Forelimb muscle (tissue), 1 donor: ENCODE measurements around the gene ZBTB39. TPM values are rescaled to one million over a fixed set of nuclear protein-coding genes. Genes with fewer than 3 reads are reported as not detected.
"Not testable (repeated sequence)": the region's sequence is repeated elsewhere in the genome, so short reads cannot be mapped to it uniquely, and the experiment has no call there.

ENCODE experiments used
- DNase-seq: peaks from one replicate; pipeline ENCODE4 v3.0.0-alpha.2; 2013; ENCODE audit warnings: low read depth
- polyA plus RNA-seq: library from polyadenylated mRNA; unstranded; fragments of 120-200 nt; gene quantifications from one replicate; pipeline ENCODE4 v1.2.1, GENCODE V29; 2013; ENCODE audit not compliant: insufficient read length

ZBTB39 gene
- polyA plus RNA-seq, 1 donor = 4.8 TPM

DNA sequence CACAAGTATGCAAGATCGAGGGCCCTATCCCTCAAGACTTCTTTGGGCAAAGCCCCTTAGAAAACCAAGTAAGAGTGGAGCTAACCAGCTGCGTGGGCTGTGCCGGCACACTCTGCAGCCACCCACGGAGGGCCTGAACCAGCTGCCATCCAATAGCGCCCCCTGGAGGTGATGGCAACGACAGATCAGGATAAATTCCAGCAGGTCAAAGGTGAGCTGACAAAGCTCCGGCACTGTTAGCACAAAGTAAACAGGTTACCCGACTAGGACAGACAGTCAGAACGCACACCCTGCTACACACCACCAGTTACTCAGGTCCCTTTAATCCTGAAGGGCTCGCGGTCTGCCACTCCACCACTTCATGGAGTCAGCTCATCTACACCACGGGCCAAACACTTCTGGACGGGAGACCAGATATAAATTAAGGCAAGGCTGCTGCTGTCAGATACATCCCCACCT lies 4.9 kb downstream of the ZBTB39 start:
- no peak for DNase-seq

DNA sequence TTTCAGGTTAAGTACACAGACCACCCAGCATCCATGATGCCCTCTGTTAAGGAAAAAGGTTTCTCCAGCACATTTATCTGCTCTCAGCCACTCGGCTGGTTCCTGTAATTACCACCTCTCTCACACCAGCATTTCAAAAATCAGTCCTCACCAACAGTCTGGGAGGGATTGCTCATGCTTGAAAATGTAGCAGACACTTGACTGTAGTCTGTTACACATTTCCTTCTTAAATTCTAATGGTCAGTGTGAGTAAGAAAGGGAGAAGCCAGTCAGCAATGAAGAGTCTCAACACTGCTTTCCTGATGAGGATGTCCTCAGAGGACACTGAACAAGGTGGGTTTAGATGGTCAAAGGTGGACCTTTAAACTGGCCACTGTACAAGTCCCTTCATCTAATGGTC lies 6.0 kb downstream of the ZBTB39 start:
- DNase-seq = no peak

DNA sequence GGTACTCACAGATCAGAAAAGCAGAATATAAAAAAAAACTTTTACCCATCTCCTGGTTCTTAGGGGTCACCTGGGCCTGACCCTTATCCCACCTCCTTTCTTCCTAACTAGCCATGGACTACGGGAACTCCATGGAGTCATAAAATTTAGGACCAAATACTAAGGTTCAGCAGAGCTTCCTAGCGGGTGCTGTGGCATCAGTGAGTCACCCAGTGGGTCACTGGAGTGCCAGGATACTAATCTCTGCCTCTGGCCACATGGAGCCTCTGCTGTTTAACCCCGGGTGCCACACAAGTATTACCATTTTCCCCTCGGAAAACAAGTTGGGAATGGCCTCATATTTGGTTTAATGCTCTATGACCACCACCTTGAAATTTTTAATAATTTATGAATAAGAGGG lies 6.9 kb downstream of the ZBTB39 start:
- DNase-seq = no peak

DNA sequence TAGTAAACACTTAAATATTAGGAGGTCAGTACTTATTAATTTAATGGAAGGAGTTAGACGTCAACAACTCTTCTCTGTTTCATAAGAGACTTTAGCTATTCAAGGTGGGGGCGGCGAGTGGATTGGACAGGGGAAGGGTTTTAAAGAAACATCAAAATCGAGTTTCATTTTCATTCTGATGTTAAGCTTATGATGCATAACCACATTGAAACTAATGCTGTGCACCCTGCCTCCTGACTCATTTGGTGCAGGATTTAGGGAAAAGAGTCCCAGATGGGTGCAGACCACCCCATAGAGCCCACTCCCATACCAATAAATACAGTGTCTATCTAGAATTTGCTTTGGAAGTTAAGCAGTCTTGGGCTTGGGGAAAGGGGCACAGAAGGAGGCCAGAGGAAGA lies 7.4 kb downstream of the ZBTB39 start:
- DNase-seq = no peak

DNA sequence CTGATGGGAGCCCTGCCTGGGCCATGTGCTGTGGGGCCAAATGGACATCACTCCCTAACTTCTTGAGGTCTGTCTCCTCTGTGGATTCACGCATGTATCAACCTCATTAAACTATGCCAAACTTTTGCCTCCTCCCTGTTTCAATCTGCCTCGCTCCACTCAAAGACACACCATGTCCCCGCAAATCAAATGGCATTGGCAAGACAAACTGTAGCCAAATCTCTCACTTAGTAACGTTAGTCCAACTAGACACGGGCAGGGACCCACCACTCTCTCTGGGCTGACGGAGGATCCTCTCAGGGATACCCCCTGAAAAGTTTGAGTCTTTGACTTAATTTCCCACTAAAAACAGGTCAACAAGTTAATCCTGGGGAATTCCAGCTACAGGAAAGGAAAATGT lies 8.0 kb downstream of the ZBTB39 start:
- DNase-seq = no peak

DNA sequence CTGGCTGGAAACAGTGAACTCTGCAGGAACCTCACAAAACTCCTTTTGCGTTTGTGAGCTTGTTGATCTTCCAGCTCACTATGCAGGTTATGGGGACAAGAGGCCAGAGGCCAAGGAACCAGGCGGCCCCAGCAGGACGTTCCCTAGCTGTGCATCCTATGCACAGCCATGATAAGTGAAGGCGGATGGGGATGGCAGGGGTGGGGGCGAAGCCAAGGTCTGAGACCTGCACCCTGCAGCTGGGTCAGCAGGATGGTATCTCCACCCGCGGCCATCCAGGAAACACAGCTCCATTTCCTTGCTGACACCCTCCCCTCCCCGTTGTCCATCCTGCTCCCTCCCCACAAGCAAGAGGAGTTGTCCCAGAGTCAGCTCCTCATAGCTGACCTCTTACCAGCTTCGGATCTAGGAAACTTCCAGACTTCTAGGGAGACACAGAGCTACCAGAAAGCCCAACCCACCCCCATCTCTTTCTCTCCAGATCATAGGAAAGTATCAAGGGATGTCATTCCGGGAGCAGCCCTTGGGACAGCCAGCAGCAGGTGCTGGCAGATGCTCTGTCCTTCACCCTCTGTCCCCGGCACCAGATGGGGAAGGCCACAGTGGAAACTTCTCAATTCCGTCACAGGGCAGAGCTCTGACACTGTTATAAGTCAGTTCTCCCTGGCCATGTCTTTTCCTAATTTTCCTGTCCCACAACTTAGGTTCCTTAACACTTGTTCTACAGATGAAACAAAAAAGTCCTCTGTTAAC lies 9.4 kb downstream of the ZBTB39 start:
- DNase-seq = no peak

DNA sequence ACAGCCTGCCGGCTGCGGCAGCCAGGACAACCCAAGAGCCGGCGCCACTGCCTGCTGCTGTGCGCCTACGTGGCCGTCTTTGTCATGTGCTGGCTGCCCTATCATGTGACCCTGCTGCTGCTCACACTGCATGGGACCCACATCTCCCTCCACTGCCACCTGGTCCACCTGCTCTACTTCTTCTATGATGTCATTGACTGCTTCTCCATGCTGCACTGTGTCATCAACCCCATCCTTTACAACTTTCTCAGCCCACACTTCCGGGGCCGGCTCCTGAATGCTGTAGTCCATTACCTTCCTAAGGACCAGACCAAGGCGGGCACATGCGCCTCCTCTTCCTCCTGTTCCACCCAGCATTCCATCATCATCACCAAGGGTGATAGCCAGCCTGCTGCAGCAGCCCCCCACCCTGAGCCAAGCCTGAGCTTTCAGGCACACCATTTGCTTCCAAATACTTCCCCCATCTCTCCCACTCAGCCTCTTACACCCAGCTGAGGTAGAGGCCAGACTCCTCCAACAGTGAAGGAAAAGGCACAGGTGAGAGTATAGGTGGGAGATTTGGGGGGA lies 10.3 kb downstream of the ZBTB39 start:
- DNase-seq = no peak

DNA sequence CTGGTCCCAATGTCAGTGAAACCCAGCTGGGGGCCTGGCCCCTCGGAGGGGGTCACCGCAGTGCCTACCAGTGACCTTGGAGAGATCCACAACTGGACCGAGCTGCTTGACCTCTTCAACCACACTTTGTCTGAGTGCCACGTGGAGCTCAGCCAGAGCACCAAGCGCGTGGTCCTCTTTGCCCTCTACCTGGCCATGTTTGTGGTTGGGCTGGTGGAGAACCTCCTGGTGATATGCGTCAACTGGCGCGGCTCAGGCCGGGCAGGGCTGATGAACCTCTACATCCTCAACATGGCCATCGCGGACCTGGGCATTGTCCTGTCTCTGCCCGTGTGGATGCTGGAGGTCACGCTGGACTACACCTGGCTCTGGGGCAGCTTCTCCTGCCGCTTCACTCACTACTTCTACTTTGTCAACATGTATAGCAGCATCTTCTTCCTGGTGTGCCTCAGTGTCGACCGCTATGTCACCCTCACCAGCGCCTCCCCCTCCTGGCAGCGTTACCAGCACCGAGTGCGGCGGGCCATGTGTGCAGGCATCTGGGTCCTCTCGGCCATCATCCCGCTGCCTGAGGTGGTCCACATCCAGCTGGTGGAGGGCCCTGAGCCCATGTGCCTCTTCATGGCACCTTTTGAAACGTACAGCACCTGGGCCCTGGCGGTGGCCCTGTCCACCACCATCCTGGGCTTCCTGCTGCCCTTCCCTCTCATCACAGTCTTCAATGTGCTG lies 11.0 kb downstream of the ZBTB39 start:
- no peak for DNase-seq

DNA sequence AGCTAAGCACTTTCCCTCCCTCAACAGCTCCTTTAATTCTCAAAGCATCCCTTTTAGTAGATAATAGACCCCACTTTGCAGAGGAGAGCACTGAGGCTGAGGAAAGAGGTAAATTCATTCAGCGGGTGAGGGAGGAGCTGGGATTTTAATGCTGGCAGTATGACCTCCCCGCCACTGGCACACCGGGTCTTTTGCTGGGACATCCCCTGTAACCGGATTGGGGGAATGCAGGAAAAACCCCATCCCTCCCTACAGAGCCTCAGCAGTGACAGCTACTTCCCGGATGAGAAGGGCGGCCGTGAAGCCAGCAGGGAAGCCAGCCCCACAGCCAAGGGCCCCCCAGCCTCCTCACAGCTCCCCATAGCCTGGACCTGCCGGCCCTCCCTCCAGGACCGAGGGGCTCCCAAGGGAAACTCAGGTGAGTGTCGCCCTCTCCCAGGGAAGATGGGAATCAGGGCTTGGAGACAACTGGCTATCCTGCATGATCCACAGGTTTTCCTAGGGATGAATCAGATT lies 12.1 kb downstream of the ZBTB39 start:
- DNase-seq = no peak

DNA sequence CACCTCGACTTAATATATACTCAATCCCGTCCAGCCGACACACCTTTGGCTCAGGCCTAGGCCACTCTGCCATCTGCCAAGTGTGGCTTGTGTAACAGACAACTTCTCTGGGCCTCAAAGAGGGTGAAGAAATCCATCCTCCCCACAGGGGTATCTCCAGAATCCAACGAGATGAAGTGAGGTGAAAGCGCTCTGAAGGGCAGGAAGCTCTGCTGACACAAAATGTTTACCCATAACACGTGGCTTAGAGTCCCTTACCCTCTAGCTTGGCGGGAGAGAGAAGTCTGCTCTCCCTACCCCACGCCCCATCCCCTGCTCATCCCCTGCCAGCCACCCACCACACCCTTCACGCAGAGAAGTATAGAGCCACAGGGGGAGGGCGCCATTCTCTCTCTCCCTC lies 13.0 kb downstream of the ZBTB39 start:
- DNase-seq = no peak

DNA sequence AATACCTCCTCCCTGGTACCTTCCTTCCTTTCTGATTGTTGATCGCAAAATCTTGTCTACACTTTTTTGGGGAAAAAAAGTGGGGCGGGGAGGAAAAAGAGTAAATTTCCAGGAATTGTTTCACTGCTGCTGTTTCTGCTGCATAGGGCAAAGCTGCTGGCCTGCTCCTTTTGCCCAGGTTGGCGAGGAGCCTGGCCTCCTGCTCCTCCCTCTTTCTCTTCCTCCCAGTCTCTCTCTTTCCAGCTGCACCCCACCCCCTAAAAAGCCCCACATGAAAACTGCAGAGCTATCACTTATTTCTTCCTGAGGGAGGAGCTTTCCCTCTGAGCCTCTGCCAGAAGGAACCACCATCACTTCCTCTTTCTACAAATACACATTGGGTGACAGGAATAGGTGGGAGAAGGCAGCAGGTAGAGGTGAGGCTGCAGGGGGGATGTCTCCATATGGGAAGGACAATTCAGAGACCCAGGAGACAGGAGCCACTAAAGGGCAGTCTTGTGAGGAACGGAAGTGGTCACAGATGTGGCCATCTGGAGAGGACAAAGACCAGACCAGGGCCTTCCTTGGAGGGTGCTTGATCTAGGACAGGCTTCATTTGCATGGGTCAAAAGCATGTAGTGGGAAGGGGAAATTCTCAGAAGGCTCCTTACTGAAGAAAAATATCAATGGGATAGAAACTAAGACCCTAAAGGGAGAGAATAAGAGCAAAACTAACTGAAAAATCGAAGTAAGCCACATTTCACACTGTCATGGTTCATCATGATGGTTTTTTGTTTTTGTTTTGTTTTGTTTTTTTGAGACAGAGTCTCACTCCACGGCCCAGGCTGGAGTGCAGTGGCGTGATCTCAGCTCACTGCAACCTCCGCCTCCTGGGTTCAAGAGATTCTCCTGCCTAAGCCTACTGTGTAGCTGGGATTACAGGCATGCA lies 14.8 kb downstream of the ZBTB39 start:
- DNase-seq = no peak

DNA sequence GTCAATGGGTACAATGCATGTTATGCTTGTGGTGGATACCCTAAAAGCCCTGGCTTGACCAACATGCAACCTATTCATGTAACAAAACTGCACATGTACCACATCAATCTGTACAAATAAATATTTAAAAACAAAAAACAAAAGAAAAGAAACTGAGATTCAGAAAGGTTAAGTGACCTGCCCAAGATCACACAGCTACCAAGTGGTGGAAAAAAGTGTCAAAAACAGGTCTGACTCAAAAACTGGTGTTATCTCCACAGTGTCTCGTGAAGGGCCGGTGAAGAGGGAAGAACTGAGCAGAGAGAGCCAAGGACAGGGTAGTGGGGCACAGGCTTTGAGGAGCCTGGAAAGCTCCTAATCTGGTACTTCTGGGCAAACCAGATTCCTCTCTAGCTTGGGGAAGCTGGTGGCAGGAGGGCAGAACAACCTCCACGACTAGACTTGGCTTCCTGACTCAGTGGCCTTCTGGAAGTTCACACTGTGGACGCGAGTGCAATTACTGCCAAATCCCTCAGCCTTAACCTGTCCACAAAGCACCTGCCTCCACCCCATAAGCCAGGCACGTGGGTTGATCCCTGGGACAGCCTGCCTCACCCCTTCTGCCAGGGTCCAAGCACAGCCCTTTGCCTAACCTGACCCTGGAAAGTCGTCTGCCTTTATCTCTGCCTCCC lies 15.6 kb downstream of the ZBTB39 start:
- DNase-seq = no peak

DNA sequence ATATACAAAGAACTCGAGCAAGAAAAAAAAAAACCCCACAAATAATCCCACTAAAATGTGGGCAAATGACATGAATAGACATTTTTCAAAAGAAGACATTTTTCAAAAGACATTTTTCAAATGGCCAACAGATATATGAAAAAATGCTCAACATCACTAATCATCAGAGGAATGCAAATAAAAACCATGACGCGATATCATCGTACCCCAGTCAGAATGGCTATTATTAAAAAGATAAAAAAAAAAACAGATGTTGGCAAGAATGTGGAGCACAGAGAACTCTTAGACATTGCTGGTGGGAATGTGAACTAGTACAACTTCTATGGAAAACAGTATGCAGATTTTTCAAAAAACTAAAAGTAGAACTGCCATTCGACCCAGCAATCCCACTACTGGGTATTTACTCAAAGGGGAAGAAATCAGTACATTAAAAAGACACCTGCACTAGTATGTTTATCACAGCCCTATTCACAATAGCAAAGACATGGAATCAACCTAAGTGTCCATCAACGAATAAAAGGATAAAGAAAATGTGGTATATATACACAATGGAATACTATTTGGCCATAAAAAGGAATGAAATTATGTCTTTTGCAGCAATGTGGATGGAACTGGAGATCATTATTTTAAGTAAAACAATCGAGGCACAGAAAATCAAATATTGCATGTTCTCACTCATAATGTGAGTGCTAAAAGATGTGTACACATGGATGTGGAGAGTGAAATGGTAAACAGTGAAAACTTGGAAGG lies 16.3 kb downstream of the ZBTB39 start:
- no peak for DNase-seq

DNA sequence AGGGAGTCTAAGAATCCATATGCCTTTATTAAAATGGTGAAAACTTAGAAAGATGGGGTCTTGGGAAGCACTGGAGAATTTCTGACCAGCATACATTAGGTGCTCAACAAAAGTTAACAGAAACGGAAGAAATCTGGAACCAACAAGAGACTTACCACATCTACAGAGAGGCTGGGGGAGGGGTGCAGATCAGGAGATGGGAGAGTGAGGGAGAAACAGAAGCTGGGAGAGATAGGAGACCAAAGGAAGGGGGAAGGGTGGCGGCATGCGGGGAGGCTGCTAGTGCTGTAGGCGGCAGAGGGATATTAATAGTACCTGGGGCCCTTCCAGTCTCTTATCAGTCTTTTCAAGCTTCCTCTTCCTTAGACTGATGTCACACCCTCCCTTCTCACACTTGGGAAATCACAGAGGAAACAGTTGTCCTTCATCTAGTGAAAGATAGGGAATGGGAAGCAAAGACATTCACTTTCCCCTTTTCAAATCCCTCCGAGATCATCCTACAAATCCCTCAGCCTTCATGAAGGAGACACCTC lies 18.1 kb downstream of the ZBTB39 start:
- no peak for DNase-seq

DNA sequence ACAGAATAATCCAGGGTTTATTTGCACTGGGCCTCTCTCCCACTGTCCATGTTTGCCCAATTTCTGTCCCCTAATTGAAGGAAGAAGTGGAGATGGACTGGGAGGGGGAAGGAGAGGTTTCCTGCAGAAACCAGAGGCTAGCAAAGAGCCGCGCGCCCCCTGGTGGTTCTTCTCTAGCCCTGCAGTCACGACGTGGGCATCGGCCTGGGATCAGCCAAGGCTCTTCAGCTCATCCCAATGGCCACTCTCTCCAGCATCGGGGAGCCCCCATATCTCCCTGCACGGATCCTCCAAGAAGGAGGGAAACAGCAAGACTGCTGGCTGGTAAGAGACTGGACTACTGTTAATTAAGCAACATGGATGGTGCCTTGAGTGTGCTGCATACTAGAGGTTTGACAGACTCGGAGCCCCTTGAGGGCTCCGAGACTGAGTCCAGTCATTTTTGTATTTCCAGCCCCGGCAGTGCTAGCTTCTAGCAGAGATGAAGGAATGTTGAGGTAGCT lies 18.7 kb downstream of the ZBTB39 start:
- no peak for DNase-seq

DNA sequence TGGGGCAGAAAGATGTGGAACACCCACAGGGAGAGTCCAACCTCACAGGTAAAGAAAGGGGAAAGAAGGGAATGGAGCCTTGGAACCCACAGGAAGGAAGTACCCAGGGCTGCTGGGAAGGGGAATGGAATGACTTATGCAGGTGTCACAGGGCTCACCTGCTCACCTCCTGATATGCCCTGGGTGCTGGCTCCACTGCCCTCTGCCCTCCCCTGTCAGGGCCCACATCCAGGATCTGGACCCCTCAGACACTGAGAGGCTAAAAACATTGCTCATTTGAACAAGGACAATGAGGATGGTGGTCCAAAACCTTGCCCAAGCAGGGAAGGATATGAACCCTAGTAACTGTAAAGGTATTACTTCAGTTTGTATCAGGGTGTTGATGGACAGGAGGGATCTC lies 19.3 kb downstream of the ZBTB39 start:
- no peak for DNase-seq

DNA sequence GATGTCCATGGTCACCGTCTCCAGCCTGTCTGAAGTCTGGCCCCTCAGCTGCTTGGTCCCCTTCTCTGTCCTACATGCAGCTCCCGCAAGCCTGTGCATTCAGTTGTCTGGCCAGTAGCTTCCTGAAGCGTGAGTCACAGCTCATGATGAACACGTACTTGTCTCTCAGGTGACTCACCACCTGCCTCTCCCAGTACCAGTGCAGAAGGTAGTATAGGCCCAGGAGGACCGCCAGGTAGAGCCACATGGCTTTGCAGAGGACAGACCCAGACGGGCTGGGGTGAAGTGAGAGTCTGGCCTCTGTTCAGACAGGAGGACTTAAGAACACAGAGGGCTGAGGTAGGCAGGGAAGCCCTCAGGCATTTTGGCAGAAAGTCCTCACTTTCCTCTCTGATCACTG lies 20.6 kb downstream of the ZBTB39 start:
- not testable (repeated sequence) for DNase-seq

DNA sequence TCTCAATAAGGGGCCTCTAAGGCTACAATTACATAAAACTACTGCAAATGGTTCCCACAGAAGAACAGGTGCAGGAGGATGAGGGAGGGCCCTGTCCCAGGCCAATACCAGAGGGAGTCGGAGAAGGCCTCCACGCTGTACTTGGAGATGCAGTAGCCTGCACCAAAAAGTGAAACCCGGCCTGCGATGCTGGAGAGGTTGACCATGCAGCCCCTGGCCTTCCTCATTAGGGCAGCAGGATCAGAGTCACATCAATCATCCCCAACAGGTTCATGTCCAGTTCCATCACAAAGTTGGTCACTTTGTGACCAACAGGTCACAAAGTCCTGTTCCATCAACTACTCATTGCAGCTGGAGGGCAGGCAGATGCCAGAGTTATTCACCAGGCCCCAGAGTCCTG lies 23.0 kb downstream of the ZBTB39 start:
- DNase-seq = no peak

DNA sequence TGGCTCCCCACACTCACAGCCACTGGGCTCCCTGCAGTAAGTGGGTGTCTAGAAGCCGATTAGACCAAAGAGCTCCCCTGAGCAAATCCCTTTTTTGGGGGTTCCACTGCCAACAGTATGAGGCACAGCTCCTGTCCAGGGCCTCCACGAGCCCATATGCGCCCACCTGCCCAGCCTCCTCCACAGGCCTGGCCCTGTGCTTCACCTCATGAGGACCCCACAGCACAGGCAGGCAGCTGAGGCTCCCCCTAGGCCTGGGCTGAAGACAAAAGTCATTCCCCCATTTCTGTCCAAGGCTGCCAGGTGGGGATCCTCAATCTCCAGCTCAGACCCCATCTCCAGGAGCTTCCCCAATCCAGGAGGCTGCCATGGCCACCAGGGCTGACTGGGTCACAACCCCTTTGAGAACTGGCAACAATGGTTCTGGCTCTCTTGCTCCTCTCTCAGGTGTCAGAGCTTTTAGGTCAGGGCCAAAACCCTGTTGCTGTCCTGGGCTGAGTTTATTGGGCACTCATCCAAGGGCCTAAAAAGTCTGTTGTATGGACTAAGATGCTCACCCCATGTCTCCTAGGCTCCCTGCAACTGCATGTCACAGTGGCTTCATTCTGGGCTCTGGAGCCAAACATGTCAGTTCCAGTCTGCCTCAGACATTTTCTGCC lies 23.6 kb downstream of the ZBTB39 start:
- DNase-seq = not testable (repeated sequence)
